Neural cell (in vitro differentiated cells): ENCODE data around the gene GPR152. TPM values are rescaled to one million over a fixed set of nuclear protein-coding genes. Genes with fewer than 3 reads are reported as not detected.
"Not testable (repeated sequence)": the region's sequence is repeated elsewhere in the genome, so short reads cannot be mapped to it uniquely, and the experiment has no call there.

Experiments
- H2AFZ ChIP-seq: fragments of 200-600, 300-800 bp; sonication (generic), shearing (Covaris generic); 2 replicates; pipeline ENCODE4 v1.6.0; 2014; ENCODE audit warnings: low read depth, mild to moderate bottlenecking, antibody characterized with exemption, low read length, moderate library complexity
- H3F3A ChIP-seq: fragments of 200-600 bp; shearing (Covaris generic); 2 replicates; pipeline ENCODE4 v1.6.1; 2016; ENCODE audit warnings: mild to moderate bottlenecking, moderate library complexity, mixed read lengths, antibody characterized with exemption, low read length; ENCODE audit not compliant: insufficient read depth, poor library complexity, severe bottlenecking
- H3K27ac ChIP-seq: fragments of 200-600, 300-800 bp; sonication (generic), shearing (Covaris generic); 2 replicates; pipeline ENCODE4 v1.5.1; 2014; ENCODE audit warnings: mild to moderate bottlenecking, low read length, moderate library complexity
- H3K27me3 ChIP-seq: fragments of 300-800, 200-600 bp; sonication (generic), shearing (Covaris generic); 2 replicates; pipeline ENCODE4 v1.6.0; 2014; ENCODE audit warnings: mild to moderate bottlenecking, low read depth, low read length, moderate library complexity; ENCODE audit not compliant: insufficient read depth
- H3K36me3 ChIP-seq: fragments of 300-800, 200-600 bp; sonication (generic), shearing (Covaris generic); 2 replicates; pipeline ENCODE4 v1.5.1; 2014; ENCODE audit warnings: mild to moderate bottlenecking, antibody characterized with exemption, low read length, moderate library complexity; ENCODE audit not compliant: insufficient read depth
- H3K4me2 ChIP-seq: fragments of 300-800, 200-600 bp; sonication (generic), shearing (Covaris generic); 2 replicates; pipeline ENCODE4 v1.6.0; 2014; ENCODE audit warnings: mild to moderate bottlenecking, low read length
- H3K4me3 ChIP-seq: fragments of 300-800, 200-600 bp; sonication (generic), shearing (Covaris generic); 2 replicates; pipeline ENCODE4 v1.5.1; 2014; ENCODE audit warnings: mild to moderate bottlenecking, low read length, moderate library complexity
- H3K79me2 ChIP-seq: fragments of 200-600 bp; shearing (Covaris generic); replicated peaks from 2 replicates; pipeline ENCODE4 v1.6.0; 2014; ENCODE audit warnings: mild to moderate bottlenecking, low read length, moderate library complexity; ENCODE audit not compliant: insufficient read depth
- H3K9ac ChIP-seq: fragments of 300-800, 200-600 bp; sonication (generic), shearing (Covaris generic); 2 replicates; pipeline ENCODE4 v1.6.1; 2016; ENCODE audit warnings: mild to moderate bottlenecking, low read length, mixed read lengths
- H3K9me2 ChIP-seq: fragments of 200-600 bp; shearing (Covaris generic); 2 replicates; pipeline ENCODE4 v1.6.1; 2016; ENCODE audit warnings: mild to moderate bottlenecking, low read length, mixed read lengths; ENCODE audit not compliant: insufficient read depth
- H3K9me3 ChIP-seq: fragments of 200-600, 300-800 bp; sonication (generic), shearing (Covaris generic); 2 replicates; pipeline ENCODE4 v1.6.1; 2016; ENCODE audit warnings: mild to moderate bottlenecking, mixed run types, low read length, moderate library complexity, mixed read lengths
- H4K20me1 ChIP-seq: fragments of 200-600 bp; shearing (Covaris generic); 2 replicates; pipeline ENCODE4 v1.6.1; 2016; ENCODE audit warnings: mild to moderate bottlenecking, mixed run types; ENCODE audit not compliant: insufficient read depth
- EP300 ChIP-seq: fragments of 450-650 bp; conservative IDR thresholded peaks from 2 replicates; pipeline ENCODE4 v1.6.1; 2014; ENCODE audit warnings: antibody characterized with exemption, mild to moderate bottlenecking, moderate library complexity; ENCODE audit not compliant: poor library complexity, severe bottlenecking
- EZH2 ChIP-seq: fragments of 200-600, 300-800 bp; shearing (Covaris generic), sonication (generic); IDR thresholded peaks from 2 replicates; pipeline ENCODE4 v1.6.1; 2014; ENCODE audit warnings: antibody characterized with exemption, low read length, borderline replicate concordance, mild to moderate bottlenecking; ENCODE audit not compliant: insufficient read depth, poor library complexity, severe bottlenecking
- MXI1 ChIP-seq: fragments of 450-650 bp; conservative IDR thresholded peaks from 2 replicates; pipeline ENCODE4 v1.6.1; 2014; ENCODE audit warnings: antibody characterized with exemption, mild to moderate bottlenecking; ENCODE audit not compliant: poor library complexity, severe bottlenecking
- POLR2AphosphoS5 ChIP-seq: IDR thresholded peaks from 2 replicates; pipeline ENCODE4 v1.6.1; 2012
- RAD21 ChIP-seq: fragments of 450-650 bp; conservative IDR thresholded peaks from 2 replicates; pipeline ENCODE4 v1.6.1; 2014; ENCODE audit warnings: antibody characterized with exemption, mild to moderate bottlenecking, moderate library complexity
- SMC3 ChIP-seq: fragments of 450-650 bp; conservative IDR thresholded peaks from 2 replicates; pipeline ENCODE4 v1.6.1; 2014; ENCODE audit warnings: antibody characterized with exemption, mild to moderate bottlenecking, moderate library complexity; ENCODE audit not compliant: poor library complexity
- TAF1 ChIP-seq: IDR thresholded peaks from 2 replicates; pipeline ENCODE4 v1.6.1; 2012; ENCODE audit warnings: low read depth
- polyA plus RNA-seq: library from polyadenylated mRNA; depleted of rRNA; stranded (reverse); fragments of >200 nt; gene quantifications from 2 replicates; pipeline ENCODE4 v1.2.3, GENCODE V29; 2014
- small RNA-seq, 3 experiments: library from RNA; depleted of rRNA; stranded (forward); fragments of <200 nt; gene quantifications; one replicate each; pipeline ENCODE3, GENCODE V24; 2012
- TF ChIP-seq, protein P1 (sequence below): IDR thresholded peaks from 2 replicates; pipeline ENCODE4 v1.6.1; 2012; ENCODE audit warnings: borderline replicate concordance
- TF ChIP-seq, protein P2 (sequence below): fragments of 450-650 bp; IDR thresholded peaks from 2 replicates; pipeline ENCODE4 v1.5.1; 2014; ENCODE audit warnings: antibody characterized with exemption, mild to moderate bottlenecking, moderate library complexity; ENCODE audit not compliant: poor library complexity, severe bottlenecking

Gene GPR152
- polyA plus RNA-seq, 1 donor from 2014 or later = not detected

DNA sequence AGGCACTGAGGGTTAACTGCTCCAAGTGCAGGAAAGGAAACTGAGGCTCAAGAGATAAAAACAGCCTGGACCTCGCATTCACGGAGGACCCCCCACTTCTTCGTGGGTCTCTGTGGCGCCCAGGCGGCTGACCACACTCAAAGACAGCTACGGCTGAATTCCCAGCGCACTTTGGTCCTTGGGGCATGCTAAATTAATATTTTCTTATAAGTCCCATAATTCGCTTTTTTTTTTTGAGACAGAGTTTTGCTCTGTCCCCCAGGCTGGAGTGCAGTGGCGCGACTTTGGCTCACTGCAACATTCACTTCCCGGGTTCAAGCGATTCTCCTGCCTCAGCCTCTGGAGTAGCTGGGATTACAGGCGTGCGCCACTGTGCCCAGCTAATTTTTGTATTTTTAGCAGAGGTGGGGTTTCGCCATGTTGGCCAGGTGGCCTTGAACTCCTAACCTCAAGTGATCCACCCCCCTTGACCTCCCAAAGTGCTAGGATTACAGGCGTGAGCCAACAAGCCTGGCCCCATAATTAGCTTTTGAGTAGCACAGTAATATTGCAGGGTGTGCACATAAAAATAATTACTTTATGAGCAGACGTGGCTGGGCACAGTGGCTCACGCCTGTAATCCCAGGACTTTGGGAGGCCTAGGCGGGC lies 50.2 kb downstream of the GPR152 start:
- H3K79me2 ChIP-seq = peaks cover 11% of the 10 kb centered on the region
- H3K4me3 ChIP-seq, H3K27me3 ChIP-seq, H2AFZ ChIP-seq, H4K20me1 ChIP-seq, H3K9me2 ChIP-seq, H3K9ac ChIP-seq, H3K27ac ChIP-seq, H3K4me2 ChIP-seq, H3K9me3 ChIP-seq, H3F3A ChIP-seq, H3K36me3 ChIP-seq: not testable (repeated sequence)

DNA sequence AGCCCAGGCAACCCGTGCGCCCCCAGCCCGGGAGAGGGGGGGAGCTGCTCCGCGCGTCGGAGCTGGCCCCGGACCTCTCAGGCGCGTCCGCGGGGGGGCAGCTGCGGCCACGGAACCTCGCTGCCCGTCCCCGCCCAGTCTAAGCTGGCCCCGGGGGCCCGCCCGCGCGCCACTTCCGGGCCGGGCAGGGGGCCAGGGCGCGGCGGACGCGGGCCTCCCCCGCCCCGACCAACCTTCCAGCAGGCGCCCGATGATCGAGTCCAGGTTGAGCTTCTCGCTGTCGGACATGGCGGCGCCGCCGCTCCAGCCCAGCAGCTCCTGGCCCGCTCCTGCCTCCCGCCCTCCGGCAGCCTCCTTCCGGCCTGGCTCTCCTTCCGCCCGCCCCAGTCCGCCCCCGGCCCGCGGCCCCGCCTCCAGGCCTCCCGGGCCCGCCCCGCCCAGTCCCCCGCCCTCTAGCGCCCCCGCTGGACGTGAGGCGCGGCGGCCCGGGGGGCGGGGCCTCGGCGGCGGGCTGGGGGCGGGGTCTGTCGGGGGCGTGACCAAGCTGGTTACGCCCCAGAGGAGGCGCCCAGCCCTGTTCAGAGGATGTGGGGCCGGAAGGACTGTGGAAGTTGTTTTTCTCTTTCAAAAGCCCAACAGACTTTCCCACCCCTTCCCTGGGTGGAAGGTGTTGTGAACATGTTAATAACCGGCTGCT lies 50.9 kb downstream of the GPR152 start, which contains the start of gene PPP1CA:
Gene PPP1CA, minus strand, starts transcription at position 364 of the 697 bp plus-strand sequence. Its CDS starts 76 bp downstream, at position 288.
- no peak within 1 kb of the TSS for H2AFZ ChIP-seq
- no peaks in the 10 kb centered on the region for H3K27me3 ChIP-seq
- H3K9me2 ChIP-seq = no peaks in the 10 kb centered on the region
- H3K4me3 ChIP-seq = peak within 1 kb of the TSS; percentile 98
- H3K27ac ChIP-seq = peak within 1 kb of the TSS; percentile 24
- no peaks in the 10 kb centered on the region for H4K20me1 ChIP-seq
- H3K9ac ChIP-seq = peak within 1 kb of the TSS; percentile 85
- H3F3A ChIP-seq = no peaks in the 10 kb centered on the region
- peaks cover 11% of the 10 kb centered on the region for H3K79me2 ChIP-seq
- peak within 1 kb of the TSS; percentile 78 for H3K4me2 ChIP-seq
- TF ChIP-seq MXI1 = peak; percentile 70
- no peak for TF ChIP-seq EZH2
- TF ChIP-seq TAF1 = no peak
- TF ChIP-seq SMC3 = peak; percentile 49
- TF ChIP-seq, protein P1, sequence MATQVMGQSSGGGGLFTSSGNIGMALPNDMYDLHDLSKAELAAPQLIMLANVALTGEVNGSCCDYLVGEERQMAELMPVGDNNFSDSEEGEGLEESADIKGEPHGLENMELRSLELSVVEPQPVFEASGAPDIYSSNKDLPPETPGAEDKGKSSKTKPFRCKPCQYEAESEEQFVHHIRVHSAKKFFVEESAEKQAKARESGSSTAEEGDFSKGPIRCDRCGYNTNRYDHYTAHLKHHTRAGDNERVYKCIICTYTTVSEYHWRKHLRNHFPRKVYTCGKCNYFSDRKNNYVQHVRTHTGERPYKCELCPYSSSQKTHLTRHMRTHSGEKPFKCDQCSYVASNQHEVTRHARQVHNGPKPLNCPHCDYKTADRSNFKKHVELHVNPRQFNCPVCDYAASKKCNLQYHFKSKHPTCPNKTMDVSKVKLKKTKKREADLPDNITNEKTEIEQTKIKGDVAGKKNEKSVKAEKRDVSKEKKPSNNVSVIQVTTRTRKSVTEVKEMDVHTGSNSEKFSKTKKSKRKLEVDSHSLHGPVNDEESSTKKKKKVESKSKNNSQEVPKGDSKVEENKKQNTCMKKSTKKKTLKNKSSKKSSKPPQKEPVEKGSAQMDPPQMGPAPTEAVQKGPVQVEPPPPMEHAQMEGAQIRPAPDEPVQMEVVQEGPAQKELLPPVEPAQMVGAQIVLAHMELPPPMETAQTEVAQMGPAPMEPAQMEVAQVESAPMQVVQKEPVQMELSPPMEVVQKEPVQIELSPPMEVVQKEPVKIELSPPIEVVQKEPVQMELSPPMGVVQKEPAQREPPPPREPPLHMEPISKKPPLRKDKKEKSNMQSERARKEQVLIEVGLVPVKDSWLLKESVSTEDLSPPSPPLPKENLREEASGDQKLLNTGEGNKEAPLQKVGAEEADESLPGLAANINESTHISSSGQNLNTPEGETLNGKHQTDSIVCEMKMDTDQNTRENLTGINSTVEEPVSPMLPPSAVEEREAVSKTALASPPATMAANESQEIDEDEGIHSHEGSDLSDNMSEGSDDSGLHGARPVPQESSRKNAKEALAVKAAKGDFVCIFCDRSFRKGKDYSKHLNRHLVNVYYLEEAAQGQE = no peak
- no peak for TF ChIP-seq EP300
- TF ChIP-seq RAD21 = peak; percentile 43
- TF ChIP-seq POLR2AphosphoS5 = peak; percentile 83
- TF ChIP-seq, protein P2, sequence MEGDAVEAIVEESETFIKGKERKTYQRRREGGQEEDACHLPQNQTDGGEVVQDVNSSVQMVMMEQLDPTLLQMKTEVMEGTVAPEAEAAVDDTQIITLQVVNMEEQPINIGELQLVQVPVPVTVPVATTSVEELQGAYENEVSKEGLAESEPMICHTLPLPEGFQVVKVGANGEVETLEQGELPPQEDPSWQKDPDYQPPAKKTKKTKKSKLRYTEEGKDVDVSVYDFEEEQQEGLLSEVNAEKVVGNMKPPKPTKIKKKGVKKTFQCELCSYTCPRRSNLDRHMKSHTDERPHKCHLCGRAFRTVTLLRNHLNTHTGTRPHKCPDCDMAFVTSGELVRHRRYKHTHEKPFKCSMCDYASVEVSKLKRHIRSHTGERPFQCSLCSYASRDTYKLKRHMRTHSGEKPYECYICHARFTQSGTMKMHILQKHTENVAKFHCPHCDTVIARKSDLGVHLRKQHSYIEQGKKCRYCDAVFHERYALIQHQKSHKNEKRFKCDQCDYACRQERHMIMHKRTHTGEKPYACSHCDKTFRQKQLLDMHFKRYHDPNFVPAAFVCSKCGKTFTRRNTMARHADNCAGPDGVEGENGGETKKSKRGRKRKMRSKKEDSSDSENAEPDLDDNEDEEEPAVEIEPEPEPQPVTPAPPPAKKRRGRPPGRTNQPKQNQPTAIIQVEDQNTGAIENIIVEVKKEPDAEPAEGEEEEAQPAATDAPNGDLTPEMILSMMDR = peak; percentile 7
- H3K9me3 ChIP-seq = no peaks in the 10 kb centered on the region
- no peaks in the 10 kb centered on the region for H3K36me3 ChIP-seq

Small RNAs within 50 kb of the gene (small RNA-seq; reads per million reads assigned to genes)
- 0 reads per million in 3 experiments for gene MIR6752

Other genes starting within 250 kb of the GPR152 start
- 47.3 and 59.1 TPM in 2 replicates for gene GRK2, start 186.3 kb downstream of the GPR152 start, polyA plus RNA-seq
- gene ANKRD13D, start 163.4 kb downstream of the GPR152 start, polyA plus RNA-seq = 93.5 and 111 TPM in 2 replicates
- gene SSH3, start 149.2 kb downstream of the GPR152 start, polyA plus RNA-seq = 0.89 and 1.4 TPM in 2 replicates
- gene POLD4, start 99.2 kb downstream of the GPR152 start, polyA plus RNA-seq = 6.0 and 6.8 TPM in 2 replicates
- 0.34 TPM in 1 of 2 replicates, not detected in the other for gene CLCF1, start 79.1 kb downstream of the GPR152 start, polyA plus RNA-seq
- 59.6 and 76.2 TPM in 2 replicates for gene RAD9A, start 60.7 kb downstream of the GPR152 start, polyA plus RNA-seq
- gene PPP1CA, start 50.9 kb downstream of the GPR152 start, polyA plus RNA-seq = 102 and 106 TPM in 2 replicates
- not detected in 2 replicates for gene TBC1D10C, start 48.6 kb downstream of the GPR152 start, polyA plus RNA-seq
- gene CARNS1, start 37.1 kb downstream of the GPR152 start, polyA plus RNA-seq = not detected in 2 replicates
- gene RPS6KB2, start 24.2 kb downstream of the GPR152 start, polyA plus RNA-seq = 92.8 and 95.0 TPM in 2 replicates
- 1.7 and 3.4 TPM in 2 replicates for gene PTPRCAP, start 15.0 kb downstream of the GPR152 start, polyA plus RNA-seq
- gene CORO1B, start 9.3 kb downstream of the GPR152 start, polyA plus RNA-seq = 56.7 and 72.3 TPM in 2 replicates
- gene CABP4, start 2.6 kb upstream of the GPR152 start, polyA plus RNA-seq = not detected in 2 replicates
- gene TMEM134, start 16.5 kb upstream of the GPR152 start, polyA plus RNA-seq = 50.3 and 61.9 TPM in 2 replicates
- gene AIP, start 30.3 kb upstream of the GPR152 start, polyA plus RNA-seq = 83.9 and 121 TPM in 2 replicates
- 25.8 and 37.2 TPM in 2 replicates for gene PITPNM1, start 52.6 kb upstream of the GPR152 start, polyA plus RNA-seq
- 18.1 and 22.4 TPM in 2 replicates for gene CDK2AP2, start 55.4 kb upstream of the GPR152 start, polyA plus RNA-seq
- not detected in 2 replicates for gene CABP2, start 70.7 kb upstream of the GPR152 start, polyA plus RNA-seq
- gene GSTP1, start 131.1 kb upstream of the GPR152 start, polyA plus RNA-seq = 94.6 and 114 TPM in 2 replicates
- gene NDUFV1, start 154.2 kb upstream of the GPR152 start, polyA plus RNA-seq = 393 and 421 TPM in 2 replicates
- 2.9 TPM in 1 of 2 replicates, not detected in the other for gene NUDT8, start 177.2 kb upstream of the GPR152 start, polyA plus RNA-seq
- gene TBX10, start 187.0 kb upstream of the GPR152 start, polyA plus RNA-seq = not detected in 2 replicates
- gene ACY3, start 198.0 kb upstream of the GPR152 start, polyA plus RNA-seq = not detected in 2 replicates
- not detected in 2 replicates for gene ALDH3B2, start 221.9 kb upstream of the GPR152 start, polyA plus RNA-seq